Pancreas (tissue), 10 donors: Measurements from ENCODE around the gene PLGRKT. TPM values are rescaled to one million over a fixed set of nuclear protein-coding genes. Genes with fewer than 3 reads are reported as not detected.

Experiments
- ATAC-seq, 4 donors: fragments of 200-7000 bp; cut with Tn5 transposase; one replicate each; pipeline versions ENCODE4 v1.8.0 to v1.9.1; 2020; ENCODE audit warnings: mild to moderate bottlenecking in 4 of 4, moderate library complexity in 4 of 4
- DNase-seq, 6 donors: peaks; one replicate each; pipeline ENCODE4 v3.0.0-alpha.2; 2020
- FAIRE-seq: peaks from 2 replicates; lab custom pipeline; 2012; peaks lifted over from hg19 to GRCh38; lab: Jason Lieb, UNC
- H3K27ac ChIP-seq, 4 donors: fragments of 200-600 bp; sonication (generic); 1 replicate in 3 of 4; 2 replicates in 1 of 4; pipeline versions ENCODE4 v1.5.0 to v1.8.0; 2020
- H3K27me3 ChIP-seq, 4 donors: fragments of 200-600 bp; one replicate each; pipeline ENCODE4 v1.8.0; 2021
- H3K36me3 ChIP-seq, 3 donors: fragments of 200-600 bp; sonication (generic) in 1 of 3; one replicate each; pipeline versions ENCODE4 v1.5.0 to v1.8.0; 2020 to 2021
- H3K4me1 ChIP-seq, 3 donors: fragments of 200-600 bp; one replicate each; pipeline ENCODE4 v1.8.0; 2021
- H3K4me3 ChIP-seq, 4 donors: fragments of 200-600 bp; sonication (generic) in 2 of 4; one replicate each; pipeline versions ENCODE4 v1.5.0 to v1.8.0; 2020 to 2021
- H3K9me3 ChIP-seq, 4 donors: fragments of 200-600 bp; one replicate each; pipeline ENCODE4 v1.8.0; 2021
- CTCF ChIP-seq, 4 donors: fragments of 200-600 bp; sonication (generic) in 3 of 4; IDR thresholded peaks; one replicate each; pipeline versions ENCODE4 v1.5.0 to v1.8.0; 2021; ENCODE audit warnings: antibody characterized with exemption in 4 of 4
- WGBS, 2 donors: extraction: QIAGEN DNeasy Blood & Tissue Kit; methylation state at CpG; one replicate each; pipeline ENCODE4 v1.1.7; 2013; 5-methylcytosine and 5-hydroxymethylcytosine counted together
- intact Hi-C, 3 donors: fragments of 100-400 bp; cut with DNase I; formaldehyde crosslinking; loops; one replicate each; pipeline versions ENCODE4 v1.11.1 to v1.14.2; 2022
- polyA plus RNA-seq, 2 donors: library from polyadenylated mRNA; stranded (reverse); fragments of 200-250 nt; gene quantifications; one replicate each; pipeline ENCODE4 v1.2.3, GENCODE V29; 2013
- total RNA-seq, 6 donors: library from RNA; stranded (reverse); fragmentation: NEBNext Ultra II Directional in 4 of 6; extraction: Animal tissue kit (Norgen Biotek cat#: 25700) in 4 of 6; gene quantifications; one replicate each; pipeline versions ENCODE4 v1.2.1 to v1.2.4, GENCODE V29; 2021 to 2023
- donor health status: healthy with polysubstance abuse.
- donor health status: DM: no; HTN: no; CAD: no; lungs with moderate emphysema.
- donor health status: DM: no; HTN: no; CAD: no.
- donor health status: control.
- donor health status: control.
- donor health status: Bipolar disorder and iron deficiency.
- donor health status: DM: yes; HTN: yes; CAD: no.
- donor health status: DM: no; HTN: no; CAD: no.
- donor health status: DM: no; HTN: no; CAD: no.
- donor health status: DM: yes; HTN: yes; CAD: no.

PLGRKT gene
- total and polyA plus RNA-seq, 8 donors = 4.9 to 9.0 (median 6.6) TPM

- FAIRE-seq = no peak
- Histone ChIP-seq H3K27me3 (no peaks in the 10 kb centered on the region), H3K9me3 (no peaks in the 10 kb centered on the region), H3K27ac (no peak overlapping the region), H3K4me3 (no peak overlapping the region), H3K4me1 (no peaks in the 10 kb centered on the region), H3K36me3 (no peaks in the 10 kb centered on the region)
- TF ChIP-seq CTCF (IDR thresholded peaks at IDR 0.05) = no peak
- intact Hi-C loops = no loop called here
- no peak for DNase-seq
- no peak for ATAC-seq
- WGBS, 2 donors = 91 to 93% methylated on average over 3 of the region's 3 CpGs
These were observed 76.3 kb downstream of the PLGRKT start for GRCh38 chr9:5361326-5362010.

- no peaks in the 10 kb centered on the region for H3K4me1 ChIP-seq
- no peaks in the 10 kb centered on the region for H3K9me3 ChIP-seq
- intact Hi-C loops = no loop called here
- no peak for TF ChIP-seq CTCF (IDR thresholded peaks at IDR 0.05)
- no peaks in the 10 kb centered on the region for H3K36me3 ChIP-seq
- no peak overlapping the region for H3K4me3 ChIP-seq
- H3K27ac ChIP-seq = no peak overlapping the region
- no peak for FAIRE-seq
- H3K27me3 ChIP-seq = no peaks in the 10 kb centered on the region
- ATAC-seq = no peak
- no peak for DNase-seq
These were observed 77.4 kb downstream of the PLGRKT start for GRCh38 chr9:5360341-5360740.

- ATAC-seq = no peak
- intact Hi-C loops = no loop called here
- Histone ChIP-seq H3K27me3 (no peaks in the 10 kb centered on the region), H3K9me3 (no peaks in the 10 kb centered on the region), H3K4me3 (no peak overlapping the region), H3K36me3 (no peaks in the 10 kb centered on the region), H3K4me1 (no peaks in the 10 kb centered on the region), H3K27ac (no peak overlapping the region)
- TF ChIP-seq CTCF (IDR thresholded peaks at IDR 0.05) = no peak
- no peak for DNase-seq
- 89 to 91% methylated on average over 1 of the region's 1 CpG for whole genome bisulfite sequencing, 2 donors
- no peak for FAIRE-seq
These were observed 80.2 kb downstream of the PLGRKT start for GRCh38 chr9:5357431-5358105.

- DNase-seq (no peak), FAIRE-seq (no peak), ATAC-seq (no peak)
- H3K36me3 ChIP-seq = no peaks in the 10 kb centered on the region
- intact Hi-C loops = no loop called here
- no peaks in the 10 kb centered on the region for H3K27me3 ChIP-seq
- no peak overlapping the region for H3K4me3 ChIP-seq
- no peaks in the 10 kb centered on the region for H3K4me1 ChIP-seq
- no peak overlapping the region for H3K27ac ChIP-seq
- H3K9me3 ChIP-seq = no peaks in the 10 kb centered on the region
- WGBS, 2 donors = 90 to 100% methylated on average over 2 of the region's 2 CpGs
- TF ChIP-seq CTCF (IDR thresholded peaks at IDR 0.05) = no peak
These were observed 81.9 kb downstream of the PLGRKT start for GRCh38 chr9:5355817-5356216.

GRCh38 chr9:5355226-5355625, 82.5 kb downstream of the PLGRKT start:
- no peak for TF ChIP-seq CTCF (IDR thresholded peaks at IDR 0.05)
- no peak for ATAC-seq
- intact Hi-C loops = no loop called here
- H3K27ac ChIP-seq = no peak overlapping the region
- no peaks in the 10 kb centered on the region for H3K9me3 ChIP-seq
- H3K4me1 ChIP-seq = no peaks in the 10 kb centered on the region
- no peak for FAIRE-seq
- no peak for DNase-seq
- WGBS, 2 donors = 97 to 100% methylated on average over 1 of the region's 1 CpG
- no peak overlapping the region for H3K4me3 ChIP-seq
- no peaks in the 10 kb centered on the region for H3K27me3 ChIP-seq
- H3K36me3 ChIP-seq = no peaks in the 10 kb centered on the region
